Neural cell (in vitro differentiated cells): ENCODE results near the gene TP53TG3B. TPM values are rescaled to one million over a fixed set of nuclear protein-coding genes. Genes with fewer than 3 reads are reported as not detected.
"Not testable (repeated sequence)": the region's sequence is repeated elsewhere in the genome, so short reads cannot be mapped to it uniquely, and the experiment has no call there.

Experiments used
- H2AFZ ChIP-seq: fragments of 200-600, 300-800 bp; sonication (generic), shearing (Covaris generic); 2 replicates; pipeline ENCODE4 v1.6.0; 2014; ENCODE audit warnings: low read depth, mild to moderate bottlenecking, antibody characterized with exemption, low read length, moderate library complexity
- H3F3A ChIP-seq: fragments of 200-600 bp; shearing (Covaris generic); 2 replicates; pipeline ENCODE4 v1.6.1; 2016; ENCODE audit warnings: mild to moderate bottlenecking, moderate library complexity, mixed read lengths, antibody characterized with exemption, low read length; ENCODE audit not compliant: insufficient read depth, poor library complexity, severe bottlenecking
- H3K27ac ChIP-seq: fragments of 200-600, 300-800 bp; sonication (generic), shearing (Covaris generic); 2 replicates; pipeline ENCODE4 v1.5.1; 2014; ENCODE audit warnings: mild to moderate bottlenecking, low read length, moderate library complexity
- H3K27me3 ChIP-seq: fragments of 300-800, 200-600 bp; sonication (generic), shearing (Covaris generic); 2 replicates; pipeline ENCODE4 v1.6.0; 2014; ENCODE audit warnings: mild to moderate bottlenecking, low read depth, low read length, moderate library complexity; ENCODE audit not compliant: insufficient read depth
- H3K36me3 ChIP-seq: fragments of 300-800, 200-600 bp; sonication (generic), shearing (Covaris generic); 2 replicates; pipeline ENCODE4 v1.5.1; 2014; ENCODE audit warnings: mild to moderate bottlenecking, antibody characterized with exemption, low read length, moderate library complexity; ENCODE audit not compliant: insufficient read depth
- H3K4me2 ChIP-seq: fragments of 300-800, 200-600 bp; sonication (generic), shearing (Covaris generic); 2 replicates; pipeline ENCODE4 v1.6.0; 2014; ENCODE audit warnings: mild to moderate bottlenecking, low read length
- H3K4me3 ChIP-seq: fragments of 300-800, 200-600 bp; sonication (generic), shearing (Covaris generic); 2 replicates; pipeline ENCODE4 v1.5.1; 2014; ENCODE audit warnings: mild to moderate bottlenecking, low read length, moderate library complexity
- H3K79me2 ChIP-seq: fragments of 200-600 bp; shearing (Covaris generic); replicated peaks from 2 replicates; pipeline ENCODE4 v1.6.0; 2014; ENCODE audit warnings: mild to moderate bottlenecking, low read length, moderate library complexity; ENCODE audit not compliant: insufficient read depth
- H3K9ac ChIP-seq: fragments of 300-800, 200-600 bp; sonication (generic), shearing (Covaris generic); 2 replicates; pipeline ENCODE4 v1.6.1; 2016; ENCODE audit warnings: mild to moderate bottlenecking, low read length, mixed read lengths
- H3K9me2 ChIP-seq: fragments of 200-600 bp; shearing (Covaris generic); 2 replicates; pipeline ENCODE4 v1.6.1; 2016; ENCODE audit warnings: mild to moderate bottlenecking, low read length, mixed read lengths; ENCODE audit not compliant: insufficient read depth
- H3K9me3 ChIP-seq: fragments of 200-600, 300-800 bp; sonication (generic), shearing (Covaris generic); 2 replicates; pipeline ENCODE4 v1.6.1; 2016; ENCODE audit warnings: mild to moderate bottlenecking, mixed run types, low read length, moderate library complexity, mixed read lengths
- H4K20me1 ChIP-seq: fragments of 200-600 bp; shearing (Covaris generic); 2 replicates; pipeline ENCODE4 v1.6.1; 2016; ENCODE audit warnings: mild to moderate bottlenecking, mixed run types; ENCODE audit not compliant: insufficient read depth
- polyA minus RNA-seq: library from RNA; depleted of rRNA, polyadenylated mRNA; stranded (reverse); fragments of >200 nt; gene quantifications from 2 replicates; pipeline ENCODE4 v1.2.3, GENCODE V29; 2014
- polyA plus RNA-seq: library from polyadenylated mRNA; depleted of rRNA; stranded (reverse); fragments of >200 nt; gene quantifications from 2 replicates; pipeline ENCODE4 v1.2.3, GENCODE V29; 2014
- small RNA-seq, 3 experiments: library from RNA; depleted of rRNA; stranded (forward); fragments of <200 nt; gene quantifications; one replicate each; pipeline ENCODE3, GENCODE V24; 2012

The TP53TG3B gene, protein sequence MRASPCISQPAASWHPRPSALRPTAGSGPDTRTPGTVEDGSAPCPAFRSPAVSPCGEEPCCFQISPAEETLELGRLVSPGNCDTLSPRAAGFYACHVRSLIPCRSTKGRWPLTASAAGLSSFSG
- polyA plus RNA-seq (not detected in 2 replicates), polyA minus RNA-seq (not detected in 2 replicates)

DNA sequence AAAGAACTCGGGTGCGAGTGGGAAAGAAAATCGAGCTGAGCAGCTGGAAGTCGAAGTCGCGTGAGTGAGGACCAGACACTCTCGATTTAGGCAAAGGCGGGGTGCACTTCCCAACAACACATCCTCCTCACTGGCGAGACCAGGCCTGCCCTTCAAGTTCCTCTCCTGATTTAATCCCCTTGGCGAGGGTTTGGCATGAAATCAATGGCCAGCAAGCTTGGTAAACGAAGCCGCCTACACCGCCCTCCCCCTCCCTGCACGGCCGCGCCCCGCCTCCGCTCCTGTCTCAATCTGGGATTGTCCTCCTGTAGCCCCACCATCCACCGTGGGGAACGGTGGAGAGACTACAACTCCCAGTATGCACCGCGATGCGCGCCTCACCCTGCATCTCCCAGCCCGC lies at the start of gene TP53TG3B:
TP53TG3B (plus strand) TSS at position 301 of the 400 bp plus-strand sequence; CDS start at position 369, 68 bp downstream.
- not testable (repeated sequence) for H3K27ac ChIP-seq, H3K79me2 ChIP-seq, H3K27me3 ChIP-seq

DNA sequence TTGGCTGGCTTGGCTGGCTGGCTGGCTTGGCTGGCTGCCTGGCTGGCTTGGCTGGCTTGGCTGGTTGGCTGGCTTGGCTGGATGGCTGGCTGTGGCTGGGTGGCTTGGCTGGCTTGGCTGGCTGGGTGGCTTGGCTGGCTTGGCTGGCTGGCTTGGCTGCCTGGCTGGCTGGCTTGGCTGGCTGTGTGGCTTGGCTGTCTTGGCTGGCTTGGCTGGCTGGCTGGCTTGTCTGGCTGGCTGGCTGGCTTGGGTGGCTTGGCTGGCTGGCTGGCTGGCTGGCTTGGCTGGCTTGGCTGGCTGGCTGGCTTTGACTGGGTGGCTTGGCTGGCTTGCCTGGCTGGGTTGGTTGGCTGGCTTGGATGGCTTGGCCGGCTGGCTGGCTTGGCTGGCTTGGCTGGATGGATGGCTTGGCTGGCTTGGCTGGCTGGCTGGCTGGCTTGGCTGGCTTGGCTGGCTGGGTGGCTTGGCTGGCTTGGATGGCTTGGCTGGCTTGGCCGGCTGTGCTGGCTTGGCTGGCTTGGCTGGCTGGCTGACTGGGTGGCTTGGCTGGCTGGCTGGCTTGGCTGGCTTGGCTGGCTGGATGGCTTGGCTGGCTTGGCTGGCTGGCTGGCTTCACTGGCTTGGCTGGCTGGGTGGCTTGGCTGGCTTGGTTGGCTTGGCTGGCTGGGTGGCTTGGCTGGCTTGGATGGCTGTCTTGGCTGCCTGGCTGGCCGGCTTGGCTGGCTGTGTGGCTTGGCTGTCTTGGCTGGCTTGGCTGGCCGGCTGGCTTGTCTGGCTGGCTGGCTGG lies 24.2 kb upstream of the TP53TG3B start:
- not testable (repeated sequence) for H3K79me2 ChIP-seq, H3F3A ChIP-seq, H2AFZ ChIP-seq, H3K4me3 ChIP-seq, H3K9me2 ChIP-seq, H3K36me3 ChIP-seq, H3K27me3 ChIP-seq, H3K27ac ChIP-seq, H4K20me1 ChIP-seq, H3K9ac ChIP-seq, H3K9me3 ChIP-seq, H3K4me2 ChIP-seq

More for the DNA sequence above, at the start of gene TP53TG3B:
- not testable (repeated sequence) for H3K9ac ChIP-seq, H3F3A ChIP-seq, H4K20me1 ChIP-seq, H2AFZ ChIP-seq, H3K9me3 ChIP-seq, H3K4me3 ChIP-seq, H3K9me2 ChIP-seq, H3K4me2 ChIP-seq, H3K36me3 ChIP-seq

GRCh38 chr16:33337627-33338542 lies 22.8 kb upstream of the TP53TG3B start:
- H3K9me2 ChIP-seq, H3K79me2 ChIP-seq, H3K27me3 ChIP-seq, H3F3A ChIP-seq, H3K36me3 ChIP-seq, H3K4me2 ChIP-seq, H3K27ac ChIP-seq, H2AFZ ChIP-seq, H3K9ac ChIP-seq, H4K20me1 ChIP-seq, H3K4me3 ChIP-seq, H3K9me3 ChIP-seq: not testable (repeated sequence)

DNA sequence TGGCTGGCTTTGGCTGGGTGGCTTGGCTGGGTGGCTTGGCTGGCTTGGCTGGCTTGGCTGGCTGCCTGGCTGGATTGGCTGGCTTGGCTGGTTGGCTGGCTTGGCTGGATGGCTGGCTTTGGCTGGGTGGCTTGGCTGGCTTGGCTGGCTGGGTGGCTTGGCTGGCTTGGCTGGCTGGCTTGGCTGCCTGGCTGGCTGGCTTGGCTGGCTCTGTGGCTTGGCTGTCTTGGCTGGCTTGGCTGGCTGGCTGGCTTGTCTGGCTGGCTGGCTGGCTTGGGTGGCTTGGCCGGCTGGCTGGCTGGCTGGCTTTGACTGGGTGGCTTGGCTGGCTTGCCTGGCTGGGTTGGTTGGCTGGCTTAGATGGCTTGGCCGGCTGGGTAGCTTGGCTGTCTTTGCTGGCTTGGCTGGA lies 22.1 kb upstream of the TP53TG3B start:
- H3K4me2 ChIP-seq, H3K9ac ChIP-seq, H3K79me2 ChIP-seq, H3K4me3 ChIP-seq, H2AFZ ChIP-seq, H3K9me2 ChIP-seq, H3K27me3 ChIP-seq, H3K9me3 ChIP-seq, H3F3A ChIP-seq, H3K27ac ChIP-seq, H4K20me1 ChIP-seq, H3K36me3 ChIP-seq: not testable (repeated sequence)

DNA sequence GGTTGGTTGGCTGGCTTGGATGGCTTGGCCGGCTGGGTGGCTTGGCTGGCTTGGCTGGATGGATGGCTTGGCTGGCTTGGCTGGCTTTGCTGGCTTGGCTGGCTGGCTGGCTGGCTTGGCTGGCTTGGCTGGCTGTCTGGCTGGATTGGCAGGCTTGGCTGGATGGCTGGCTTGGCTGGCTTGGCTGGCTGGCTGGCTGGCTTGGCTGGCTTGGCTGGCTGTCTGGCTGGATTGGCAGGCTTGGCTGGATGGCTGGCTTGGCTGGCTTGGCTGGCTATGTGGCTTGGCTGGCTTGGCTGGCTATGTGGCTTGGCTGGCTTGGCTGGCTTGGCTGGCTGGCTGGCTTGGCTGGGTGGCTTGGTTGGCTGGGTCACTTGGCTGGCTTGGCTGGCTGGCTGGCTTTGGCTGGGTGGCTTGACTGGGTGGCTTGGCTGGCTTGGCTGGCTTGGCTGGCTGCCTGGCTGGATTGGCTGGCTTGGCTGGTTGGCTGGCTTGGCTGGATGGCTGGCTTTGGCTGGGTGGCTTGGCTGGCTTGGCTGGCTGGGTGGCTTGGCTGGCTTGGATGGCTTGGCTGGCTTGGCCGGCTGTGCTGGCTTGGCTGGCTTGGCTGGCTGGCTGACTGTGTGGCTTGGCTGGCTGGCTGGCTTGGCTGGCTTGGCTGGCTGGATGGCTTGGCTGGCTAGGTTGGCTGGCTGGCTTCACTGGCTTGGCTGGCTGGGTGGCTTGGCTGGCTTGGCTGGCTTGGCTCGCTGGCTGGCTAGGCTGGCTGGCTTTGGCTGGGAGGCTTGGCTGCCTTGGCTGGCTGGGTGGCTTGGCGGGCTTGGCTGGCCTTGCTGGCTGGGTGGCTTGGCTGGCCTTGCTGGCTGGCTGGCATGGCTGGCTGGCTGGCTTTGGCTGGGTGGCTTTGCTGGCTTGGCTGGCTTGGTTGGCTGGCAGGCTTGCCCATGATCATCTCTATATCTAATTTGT lies 21.3 kb upstream of the TP53TG3B start:
- not testable (repeated sequence) for H3K9me2 ChIP-seq, H4K20me1 ChIP-seq, H3K9me3 ChIP-seq, H3K27ac ChIP-seq, H3K36me3 ChIP-seq, H3K4me3 ChIP-seq, H2AFZ ChIP-seq, H3K9ac ChIP-seq, H3K79me2 ChIP-seq, H3F3A ChIP-seq, H3K27me3 ChIP-seq, H3K4me2 ChIP-seq

Small RNAs within 50 kb of the gene (small RNA-seq; reads per million reads assigned to genes)
- gene AC141257.3 (0 reads per million in 3 experiments), gene AC141257.4 (0 reads per million in 3 experiments)

Other genes starting within 250 kb of the TP53TG3B start
- not detected in 2 replicates for gene TP53TG3C, start 166.6 kb upstream of the TP53TG3B start, polyA plus RNA-seq
- gene TP53TG3E, start 56.5 kb upstream of the TP53TG3B start, polyA plus RNA-seq, result not detected in 2 replicates
- not detected in 2 replicates for gene TP53TG3F, start 98.8 kb downstream of the TP53TG3B start, polyA plus RNA-seq